ENCODE data around the gene TMEM164.
A peak's percentile ranks its signal among the peaks of the same experiment; 100 is the strongest.

Gene TMEM164

GRCh38 chrX:110204986-110205385 lies 202.1 kb downstream of the TMEM164 start:
- in situ Hi-C loops (cut with HindIII; ENCODE audit: low pct_unique_long_range_greater_than_20kb, low sequenced_read_pairs), result no loop called here
- no peak for TF ChIP-seq JUND (IDR thresholded peaks at IDR 0.05; ENCODE audit: low read depth)
- no peak for DNase-seq (ENCODE audit: low read depth in 1 of 2, low spot score in 1 of 2)

- DNase-seq (ENCODE audit: low read depth in 1 of 2, low spot score in 1 of 2), result no peak
- in situ Hi-C loops (cut with HindIII; ENCODE audit: low pct_unique_long_range_greater_than_20kb, low sequenced_read_pairs), result no loop called here
- TF ChIP-seq JUND (IDR thresholded peaks at IDR 0.05; ENCODE audit: low read depth), result no peak
These were observed 205.2 kb downstream of the TMEM164 start for GRCh38 chrX:110208092-110208491.

GRCh38 chrX:110210417-110211139 lies 207.7 kb downstream of the TMEM164 start:
- no peak for TF ChIP-seq JUND (IDR thresholded peaks at IDR 0.05; ENCODE audit: low read depth)

GRCh38 chrX:110211340-110211739 lies 208.4 kb downstream of the TMEM164 start:
- no peak for DNase-seq (ENCODE audit: low read depth in 1 of 2, low spot score in 1 of 2)
- TF ChIP-seq JUND (IDR thresholded peaks at IDR 0.05; ENCODE audit: low read depth), result no peak
- in situ Hi-C loops (cut with HindIII; ENCODE audit: low pct_unique_long_range_greater_than_20kb, low sequenced_read_pairs), result no loop called here

More at GRCh38 chrX:110210417-110211139, 207.7 kb downstream of the TMEM164 start:
- DNase-seq (ENCODE audit: low read depth in 1 of 2, low spot score in 1 of 2), result no peak
- in situ Hi-C loops (cut with HindIII; ENCODE audit: low pct_unique_long_range_greater_than_20kb, low sequenced_read_pairs), result no loop called here

- no peak for TF ChIP-seq JUND (IDR thresholded peaks at IDR 0.05; ENCODE audit: low read depth)
- DNase-seq (ENCODE audit: low read depth in 1 of 2, low spot score in 1 of 2), result peak in 1 of 2 experiments; percentile 0
- in situ Hi-C loops (cut with HindIII; ENCODE audit: low pct_unique_long_range_greater_than_20kb, low sequenced_read_pairs), result no loop called here
These were observed 209.4 kb downstream of the TMEM164 start for GRCh38 chrX:110212299-110212698.

GRCh38 chrX:110213183-110213582 lies 210.3 kb downstream of the TMEM164 start:
- in situ Hi-C loops (cut with HindIII; ENCODE audit: low pct_unique_long_range_greater_than_20kb, low sequenced_read_pairs), result no loop called here
- DNase-seq (ENCODE audit: low read depth in 1 of 2, low spot score in 1 of 2), result no peak

GRCh38 chrX:110214684-110215083 lies 211.8 kb downstream of the TMEM164 start:
- no peak for TF ChIP-seq JUND (IDR thresholded peaks at IDR 0.05; ENCODE audit: low read depth)
- in situ Hi-C loops (cut with HindIII; ENCODE audit: low pct_unique_long_range_greater_than_20kb, low sequenced_read_pairs), result no loop called here
- DNase-seq (ENCODE audit: low read depth in 1 of 2, low spot score in 1 of 2), result no peak

More at GRCh38 chrX:110213183-110213582, 210.3 kb downstream of the TMEM164 start:
- TF ChIP-seq JUND (IDR thresholded peaks at IDR 0.05; ENCODE audit: low read depth), result no peak

- DNase-seq (ENCODE audit: low read depth in 1 of 2, low spot score in 1 of 2), result no peak
- no peak for TF ChIP-seq JUND (IDR thresholded peaks at IDR 0.05; ENCODE audit: low read depth)
These were observed 212.5 kb downstream of the TMEM164 start for GRCh38 chrX:110215411-110215810.

GRCh38 chrX:110216027-110216426 lies 213.1 kb downstream of the TMEM164 start:
- no peak for DNase-seq (ENCODE audit: low read depth in 1 of 2, low spot score in 1 of 2)
- no peak for TF ChIP-seq JUND (IDR thresholded peaks at IDR 0.05; ENCODE audit: low read depth)
- in situ Hi-C loops (cut with HindIII; ENCODE audit: low pct_unique_long_range_greater_than_20kb, low sequenced_read_pairs), result no loop called here

More at GRCh38 chrX:110215411-110215810, 212.5 kb downstream of the TMEM164 start:
- in situ Hi-C loops (cut with HindIII; ENCODE audit: low pct_unique_long_range_greater_than_20kb, low sequenced_read_pairs), result no loop called here

- no peak for DNase-seq (ENCODE audit: low read depth in 1 of 2, low spot score in 1 of 2)
- in situ Hi-C loops (cut with HindIII; ENCODE audit: low pct_unique_long_range_greater_than_20kb, low sequenced_read_pairs), result no loop called here
- TF ChIP-seq JUND (IDR thresholded peaks at IDR 0.05; ENCODE audit: low read depth), result no peak
These were observed 215.7 kb downstream of the TMEM164 start for GRCh38 chrX:110218591-110218990.

GRCh38 chrX:110219920-110220319 lies 217.0 kb downstream of the TMEM164 start:
- in situ Hi-C loops (cut with HindIII; ENCODE audit: low pct_unique_long_range_greater_than_20kb, low sequenced_read_pairs), result no loop called here
- DNase-seq (ENCODE audit: low read depth in 1 of 2, low spot score in 1 of 2), result no peak
- TF ChIP-seq JUND (IDR thresholded peaks at IDR 0.05; ENCODE audit: low read depth), result no peak

- in situ Hi-C loops (cut with HindIII; ENCODE audit: low pct_unique_long_range_greater_than_20kb, low sequenced_read_pairs), result no loop called here
- DNase-seq (ENCODE audit: low read depth in 1 of 2, low spot score in 1 of 2), result no peak
- TF ChIP-seq JUND (IDR thresholded peaks at IDR 0.05; ENCODE audit: low read depth), result no peak
These were observed 219.8 kb downstream of the TMEM164 start for GRCh38 chrX:110222497-110223257.

- in situ Hi-C loops (cut with HindIII; ENCODE audit: low pct_unique_long_range_greater_than_20kb, low sequenced_read_pairs), result no loop called here
- no peak for DNase-seq (ENCODE audit: low read depth in 1 of 2, low spot score in 1 of 2)
- no peak for TF ChIP-seq JUND (IDR thresholded peaks at IDR 0.05; ENCODE audit: low read depth)
These were observed 222.2 kb downstream of the TMEM164 start for GRCh38 chrX:110224926-110225617.
